Thoracic aorta (tissue), 2 donors: ENCODE results near the gene RANBP3. TPM values are rescaled to one million over a fixed set of nuclear protein-coding genes. Genes with fewer than 3 reads are reported as not detected.

Experiments
- ATAC-seq: fragments of 150-250 bp; one replicate; pipeline ENCODE4 v1.8.0; 2017; ENCODE audit warnings: low read depth; ENCODE audit not compliant: insufficient number of reproducible peaks, low FRiP score
- DNase-seq: peaks from one replicate; pipeline ENCODE4 v3.0.0-alpha.2; 2020; ENCODE audit warnings: low spot score
- H3K27ac ChIP-seq, 2 donors: fragments of 200-600 bp; sonication (generic); 1 replicate in 1 of 2; 2 replicates in 1 of 2; pipeline ENCODE4 v1.5.1; 2016; ENCODE audit warnings: mild to moderate bottlenecking in 2 of 2, moderate library complexity in 2 of 2
- H3K27me3 ChIP-seq: fragments of 200-600 bp; sonication (generic); replicated peaks from 2 replicates; pipeline ENCODE4 v1.6.0; 2016; ENCODE audit warnings: mild to moderate bottlenecking; ENCODE audit not compliant: insufficient read depth
- H3K36me3 ChIP-seq: fragments of 200-600 bp; sonication (generic); one replicate; pipeline ENCODE4 v1.5.1; 2016
- H3K4me1 ChIP-seq, 2 donors: fragments of 200-600 bp; sonication (generic); 1 replicate in 1 of 2; 2 replicates in 1 of 2; pipeline versions ENCODE4 v1.5.1 to v1.6.0; 2016; ENCODE audit warnings: low read depth in 2 of 2, mild to moderate bottlenecking in 1 of 2; ENCODE audit not compliant: control insufficient read depth in 1 of 2
- H3K4me3 ChIP-seq: fragments of 200-600 bp; sonication (generic); 2 replicates; pipeline ENCODE4 v1.5.1; 2016; ENCODE audit warnings: mild to moderate bottlenecking
- H3K9me3 ChIP-seq: fragments of 200-600 bp; sonication (generic); 2 replicates; pipeline ENCODE4 v1.5.1; 2016
- total RNA-seq, 2 donors: library from RNA; depleted of rRNA; stranded (reverse); fragments of >200 nt; gene quantifications; one replicate each; pipeline versions ENCODE4 v1.1.0 to v1.2.3, GENCODE V29; 2016
- TF ChIP-seq, protein P1 (sequence below): fragments of 200-600 bp; sonication (generic); IDR thresholded peaks from one replicate; pipeline ENCODE4 v1.5.1; 2019; ENCODE audit warnings: antibody characterized with exemption

The RANBP3 gene
- total RNA-seq, 2 donors from 2014 or later = 51.4 to 101 TPM

DNA sequence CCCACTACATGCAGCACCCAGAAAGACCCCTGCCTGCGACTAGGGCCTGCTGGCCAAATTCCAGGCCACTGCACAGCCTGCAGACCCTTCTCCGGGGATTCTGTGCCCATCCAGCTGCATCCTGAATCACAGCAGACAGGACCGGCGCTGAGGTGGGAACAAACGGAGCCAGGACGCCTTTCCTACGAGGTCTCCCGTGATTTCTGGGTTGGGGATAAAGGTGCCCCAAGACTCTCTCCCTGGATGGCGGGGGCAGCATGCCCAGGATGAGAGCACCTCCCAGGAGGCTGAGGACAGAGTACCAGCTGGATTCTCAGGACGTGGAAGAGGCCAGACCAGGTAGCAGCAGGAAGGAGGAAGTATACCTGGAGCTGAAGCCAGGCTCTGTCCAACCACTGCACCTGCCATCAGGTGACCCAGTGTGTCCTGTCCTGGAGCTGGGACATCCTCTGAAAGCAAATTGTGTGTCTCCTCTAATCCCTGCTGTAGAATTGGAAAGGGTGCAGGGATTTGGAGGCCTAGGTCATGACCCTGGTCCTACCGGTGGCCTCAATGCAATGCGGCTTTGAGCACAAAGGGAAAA is 104.2 kb downstream of the RANBP3 start:
- no peaks in the 10 kb centered on the region for H3K4me1 ChIP-seq
- no peak for ATAC-seq
- H3K36me3 ChIP-seq = no peaks in the 10 kb centered on the region
- no peak for DNase-seq
- no peaks in the 10 kb centered on the region for H3K9me3 ChIP-seq
- TF ChIP-seq, protein P1, sequence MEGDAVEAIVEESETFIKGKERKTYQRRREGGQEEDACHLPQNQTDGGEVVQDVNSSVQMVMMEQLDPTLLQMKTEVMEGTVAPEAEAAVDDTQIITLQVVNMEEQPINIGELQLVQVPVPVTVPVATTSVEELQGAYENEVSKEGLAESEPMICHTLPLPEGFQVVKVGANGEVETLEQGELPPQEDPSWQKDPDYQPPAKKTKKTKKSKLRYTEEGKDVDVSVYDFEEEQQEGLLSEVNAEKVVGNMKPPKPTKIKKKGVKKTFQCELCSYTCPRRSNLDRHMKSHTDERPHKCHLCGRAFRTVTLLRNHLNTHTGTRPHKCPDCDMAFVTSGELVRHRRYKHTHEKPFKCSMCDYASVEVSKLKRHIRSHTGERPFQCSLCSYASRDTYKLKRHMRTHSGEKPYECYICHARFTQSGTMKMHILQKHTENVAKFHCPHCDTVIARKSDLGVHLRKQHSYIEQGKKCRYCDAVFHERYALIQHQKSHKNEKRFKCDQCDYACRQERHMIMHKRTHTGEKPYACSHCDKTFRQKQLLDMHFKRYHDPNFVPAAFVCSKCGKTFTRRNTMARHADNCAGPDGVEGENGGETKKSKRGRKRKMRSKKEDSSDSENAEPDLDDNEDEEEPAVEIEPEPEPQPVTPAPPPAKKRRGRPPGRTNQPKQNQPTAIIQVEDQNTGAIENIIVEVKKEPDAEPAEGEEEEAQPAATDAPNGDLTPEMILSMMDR = no peak
- no peak overlapping the region for H3K27ac ChIP-seq
- peaks cover 2% of the 10 kb centered on the region for H3K27me3 ChIP-seq
- no peak overlapping the region for H3K4me3 ChIP-seq

- TF ChIP-seq, protein P1 = no peak
- ATAC-seq (no peak), DNase-seq (no peak)
- Histone ChIP-seq H3K27ac (no peak overlapping the region), H3K27me3 (no peaks in the 10 kb centered on the region), H3K36me3 (no peaks in the 10 kb centered on the region), H3K9me3 (no peaks in the 10 kb centered on the region), H3K4me1 (no peaks in the 10 kb centered on the region), H3K4me3 (no peak overlapping the region)
These were observed 107.0 kb downstream of the RANBP3 start for GRCh38 chr19:5870986-5871394.

- DNase-seq = no peak
- TF ChIP-seq, protein P1 = no peak
- ATAC-seq = no peak
These were observed 110.5 kb downstream of the RANBP3 start for GRCh38 chr19:5867201-5868136.

More at GRCh38 chr19:5867201-5868136, 110.5 kb downstream of the RANBP3 start:
- H3K27me3 ChIP-seq = no peaks in the 10 kb centered on the region
- no peaks in the 10 kb centered on the region for H3K9me3 ChIP-seq
- no peak overlapping the region for H3K27ac ChIP-seq
- no peak overlapping the region for H3K4me3 ChIP-seq
- H3K4me1 ChIP-seq = no peaks in the 10 kb centered on the region
- no peaks in the 10 kb centered on the region for H3K36me3 ChIP-seq

Other genes with a start within 250 kb of the RANBP3 start
- gene PRR22, start 193.4 kb downstream of the RANBP3 start, total RNA-seq = 1 to 10 TPM; 1.1 to 1.3 TPM
- gene DUS3L, start 187.0 kb downstream of the RANBP3 start, total RNA-seq = 10 to 100 TPM; 16.2 to 33.9 TPM
- not detected for gene NRTN, start 173.1 kb downstream of the RANBP3 start, total RNA-seq
- gene FUT6, start 138.4 kb downstream of the RANBP3 start, total RNA-seq = not detected
- not detected for gene FUT3, start 126.7 kb downstream of the RANBP3 start, total RNA-seq
- not detected for gene FUT5, start 107.6 kb downstream of the RANBP3 start, total RNA-seq
- 100 to 1,000 TPM in 1 of 2 donors, 10 to 100 TPM in 1; 83.2 to 177 TPM for gene NDUFA11, start 74.3 kb downstream of the RANBP3 start, total RNA-seq
- 10 to 100 TPM; 13.3 to 13.6 TPM for gene VMAC, start 73.3 kb downstream of the RANBP3 start, total RNA-seq
- gene CAPS, start 63.9 kb downstream of the RANBP3 start, total RNA-seq = 10 to 100 TPM in 1 of 2 donors, 1 to 10 TPM in 1; 8.5 to 48.7 TPM
- gene RFX2, start 132.4 kb upstream of the RANBP3 start, total RNA-seq = 10 to 100 TPM; 21.7 to 30.3 TPM
- 1 to 10 TPM in 1 of 2 donors, not detected in 1; 1.6 TPM for gene ACSBG2, start 157.5 kb upstream of the RANBP3 start, total RNA-seq